Measurements from ENCODE around the gene NRL. TPM values are rescaled to one million over a fixed set of nuclear protein-coding genes. Genes with fewer than 3 reads are reported as not detected.

NRL gene
- total RNA-seq, 1 donor from 2014 or later = 0.48 TPM

DNA sequence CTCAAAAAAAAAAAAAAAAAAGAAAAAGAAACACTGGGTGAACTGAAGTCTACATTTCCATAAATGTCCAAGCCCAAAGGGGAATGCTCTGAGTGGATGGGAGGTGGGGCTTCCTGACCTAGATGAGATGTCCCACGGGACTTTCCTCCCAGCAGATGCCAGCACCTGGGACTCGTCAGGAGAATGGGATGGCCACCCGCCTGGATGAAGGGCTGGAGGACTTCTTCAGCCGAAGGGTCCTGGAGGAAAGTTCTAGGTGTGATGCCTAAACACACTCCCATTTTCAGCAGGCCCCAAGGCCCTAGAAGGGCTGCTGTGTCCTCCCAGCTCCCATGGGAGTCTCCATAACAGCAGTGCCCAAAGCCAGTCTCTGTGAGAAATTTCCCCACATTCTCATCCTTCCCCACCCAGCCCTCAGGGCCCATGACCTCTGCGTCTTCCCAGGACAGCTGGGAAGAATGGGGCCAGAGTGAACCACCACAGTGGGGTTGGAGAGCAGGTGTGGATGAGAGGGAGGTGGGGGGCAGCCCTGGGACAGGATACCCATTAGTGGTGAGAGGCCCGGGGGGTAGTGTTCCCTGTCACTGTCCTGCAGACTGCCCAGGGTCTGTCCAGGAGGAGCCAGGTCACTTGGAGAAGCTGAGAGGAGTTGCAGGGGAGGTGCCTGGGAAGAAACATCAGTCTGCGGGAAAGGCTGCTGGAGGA, 50.5 kb downstream of the NRL start:
- no peak overlapping the region for H3K4me3 Mint-ChIP-seq (ENCODE audit: unreplicated experiment)

GRCh38 chr14:24063263-24063836, 51.4 kb downstream of the NRL start:
- H3K27me3 ChIP-seq (ENCODE audit: insufficient read depth, low read length) = no peaks in the 10 kb centered on the region
- no peak overlapping the region for H2AFZ ChIP-seq (ENCODE audit: low read depth, low read length)
- H3K4me2 ChIP-seq (ENCODE audit: low read length) = no peak overlapping the region
- H4K20me1 ChIP-seq (ENCODE audit: insufficient read depth, low read length) = no peaks in the 10 kb centered on the region
- H3K36me3 ChIP-seq (ENCODE audit: insufficient read depth, low read length) = no peaks in the 10 kb centered on the region
- peaks cover 69% of the 10 kb centered on the region for H3K27me3 Mint-ChIP-seq (ENCODE audit: low read depth, unreplicated experiment)
- no peaks in the 10 kb centered on the region for H3K9me3 Mint-ChIP-seq (ENCODE audit: unreplicated experiment)
- TF ChIP-seq, protein P1, sequence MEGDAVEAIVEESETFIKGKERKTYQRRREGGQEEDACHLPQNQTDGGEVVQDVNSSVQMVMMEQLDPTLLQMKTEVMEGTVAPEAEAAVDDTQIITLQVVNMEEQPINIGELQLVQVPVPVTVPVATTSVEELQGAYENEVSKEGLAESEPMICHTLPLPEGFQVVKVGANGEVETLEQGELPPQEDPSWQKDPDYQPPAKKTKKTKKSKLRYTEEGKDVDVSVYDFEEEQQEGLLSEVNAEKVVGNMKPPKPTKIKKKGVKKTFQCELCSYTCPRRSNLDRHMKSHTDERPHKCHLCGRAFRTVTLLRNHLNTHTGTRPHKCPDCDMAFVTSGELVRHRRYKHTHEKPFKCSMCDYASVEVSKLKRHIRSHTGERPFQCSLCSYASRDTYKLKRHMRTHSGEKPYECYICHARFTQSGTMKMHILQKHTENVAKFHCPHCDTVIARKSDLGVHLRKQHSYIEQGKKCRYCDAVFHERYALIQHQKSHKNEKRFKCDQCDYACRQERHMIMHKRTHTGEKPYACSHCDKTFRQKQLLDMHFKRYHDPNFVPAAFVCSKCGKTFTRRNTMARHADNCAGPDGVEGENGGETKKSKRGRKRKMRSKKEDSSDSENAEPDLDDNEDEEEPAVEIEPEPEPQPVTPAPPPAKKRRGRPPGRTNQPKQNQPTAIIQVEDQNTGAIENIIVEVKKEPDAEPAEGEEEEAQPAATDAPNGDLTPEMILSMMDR (IDR thresholded peaks at IDR 0.05; ENCODE audit: insufficient read depth, low read depth, low read length) = no peak
- TF ChIP-seq EZH2 (IDR thresholded peaks at IDR 0.05; ENCODE audit: insufficient read depth, low read length) = no peak
- DNase-seq (ENCODE audit: low read depth) = no peak
- H3K9ac ChIP-seq (ENCODE audit: low read length) = no peak overlapping the region
- H3K4me1 ChIP-seq (ENCODE audit: insufficient read depth, low read length) = no peaks in the 10 kb centered on the region
- no peaks in the 10 kb centered on the region for H3K79me2 ChIP-seq (ENCODE audit: insufficient read depth, low read length)
- no peak overlapping the region for H3K27ac ChIP-seq (ENCODE audit: low read depth, low read length)
- no peak overlapping the region for H3K27ac Mint-ChIP-seq (ENCODE audit: unreplicated experiment)
- H3K9me3 ChIP-seq (ENCODE audit: insufficient read depth, low read depth, low read length) = no peaks in the 10 kb centered on the region
- H3K4me1 Mint-ChIP-seq (ENCODE audit: low read depth, unreplicated experiment) = no peaks in the 10 kb centered on the region
- H3K4me3 Mint-ChIP-seq (ENCODE audit: unreplicated experiment) = no peak overlapping the region
- no peak overlapping the region for H3K4me3 ChIP-seq (ENCODE audit: insufficient read depth, low read depth, low read length)
- H3K36me3 Mint-ChIP-seq (ENCODE audit: low read depth, unreplicated experiment) = no peaks in the 10 kb centered on the region
- no peak for FAIRE-seq

More for the DNA sequence above, 50.5 kb downstream of the NRL start:
- Histone ChIP-seq H3K79me2 (ENCODE audit: insufficient read depth, low read length) (no peaks in the 10 kb centered on the region), H3K27ac (ENCODE audit: low read depth, low read length) (no peak overlapping the region), H3K4me1 (ENCODE audit: insufficient read depth, low read length) (no peaks in the 10 kb centered on the region), H3K36me3 (ENCODE audit: insufficient read depth, low read length) (no peaks in the 10 kb centered on the region), H3K4me2 (ENCODE audit: low read length) (no peak overlapping the region), H4K20me1 (ENCODE audit: insufficient read depth, low read length) (no peaks in the 10 kb centered on the region), H3K27me3 (ENCODE audit: insufficient read depth, low read length) (no peaks in the 10 kb centered on the region), H3K9ac (ENCODE audit: low read length) (no peak overlapping the region), H3K4me3 (ENCODE audit: insufficient read depth, low read depth, low read length) (no peak overlapping the region), H2AFZ (ENCODE audit: low read depth, low read length) (no peak overlapping the region), H3K9me3 (ENCODE audit: insufficient read depth, low read depth, low read length) (no peaks in the 10 kb centered on the region)
- TF ChIP-seq, protein P1 (IDR thresholded peaks at IDR 0.05; ENCODE audit: insufficient read depth, low read depth, low read length) = no peak
- Mint-ChIP-seq H3K27ac (ENCODE audit: unreplicated experiment) (no peak overlapping the region), H3K36me3 (ENCODE audit: low read depth, unreplicated experiment) (no peaks in the 10 kb centered on the region), H3K9me3 (ENCODE audit: unreplicated experiment) (no peaks in the 10 kb centered on the region), H3K27me3 (ENCODE audit: low read depth, unreplicated experiment) (peaks cover 72% of the 10 kb centered on the region), H3K4me1 (ENCODE audit: low read depth, unreplicated experiment) (no peaks in the 10 kb centered on the region)
- no peak for DNase-seq (ENCODE audit: low read depth)
- no peak for FAIRE-seq
